Measurements from ENCODE around the gene IER3. TPM values are rescaled to one million over a fixed set of nuclear protein-coding genes. Genes with fewer than 3 reads are reported as not detected.
A peak's percentile ranks its signal among the peaks of the same experiment; 100 is the strongest.

The IER3 gene
- total and polyA plus RNA-seq, 2 of the 13 experiments (the other 11 are each of a cell fraction or from before 2014, with no cell fraction given), result 51.1 to 131 TPM

GRCh38 chr6:30721198-30722024 is 22.9 kb downstream of the IER3 start (continued):
- TF ChIP-seq HNF1B (CRISPR knock-in tag; IDR thresholded peaks at IDR 0.05), result peak; percentile 57; the same call in 1 of the 2 replicates
- TF ChIP-seq MED8 (CRISPR knock-in tag; IDR thresholded peaks at IDR 0.05; ENCODE audit: insufficient replicate concordance), result peak; percentile 33
- TF ChIP-seq KLF13 (CRISPR knock-in tag; IDR thresholded peaks at IDR 0.05), result no peak
- no peak for TF ChIP-seq ZNF672 (CRISPR knock-in tag; IDR thresholded peaks at IDR 0.05)
- TF ChIP-seq ZBTB33 (CRISPR knock-in tag; IDR thresholded peaks at IDR 0.05), result 0 out of 2 replicates have a peak, but pooled peaks have one; percentile 11
- no peak for TF ChIP-seq ZNF512 (CRISPR knock-in tag; IDR thresholded peaks at IDR 0.05)
- no peak for TF ChIP-seq ZNF253 (CRISPR knock-in tag; IDR thresholded peaks at IDR 0.05; ENCODE audit: borderline replicate concordance)
- TF ChIP-seq TCF7 (IDR thresholded peaks at IDR 0.05; ENCODE audit: low read depth), result no peak; the same call in 1 of the 2 replicates
- TF ChIP-seq SOX13 (IDR thresholded peaks at IDR 0.05), result peak; percentile 12; the same call in 1 of the 2 replicates
- TF ChIP-seq SOX13 (CRISPR knock-in tag; conservative IDR thresholded peaks at IDR 0.05 in 1 of 2, IDR thresholded peaks at IDR 0.05 in 1 of 2), result peak; percentile 18 to 85; a peak in 2 of 4 replicates
- no peak for TF ChIP-seq ARNT (IDR thresholded peaks at IDR 0.05)
- no peak for TF ChIP-seq SATB2 (CRISPR knock-in tag; IDR thresholded peaks at IDR 0.05)
- peak; percentile 84; the same call in 1 of the 2 replicates for TF ChIP-seq CCDC6 (CRISPR knock-in tag; IDR thresholded peaks at IDR 0.05)
- TF ChIP-seq PRDM15 (CRISPR knock-in tag; IDR thresholded peaks at IDR 0.05), result no peak
- TF ChIP-seq ZNF556 (CRISPR knock-in tag; IDR thresholded peaks at IDR 0.05; ENCODE audit: borderline replicate concordance), result no peak
- TF ChIP-seq ZNF256 (CRISPR knock-in tag; conservative IDR thresholded peaks at IDR 0.05), result peak; percentile 40; the same call in 1 of the 2 replicates
- TF ChIP-seq TAF15 (IDR thresholded peaks at IDR 0.05; ENCODE audit: low read depth, low read length, poor library complexity, severe bottlenecking), result no peak
- no peak for TF ChIP-seq MBNL3 (CRISPR knock-in tag; conservative IDR thresholded peaks at IDR 0.05)
- no peak for TF ChIP-seq ZNF446 (CRISPR knock-in tag; IDR thresholded peaks at IDR 0.05)
